ENCODE results near the gene RFK.

The RFK gene

DNA sequence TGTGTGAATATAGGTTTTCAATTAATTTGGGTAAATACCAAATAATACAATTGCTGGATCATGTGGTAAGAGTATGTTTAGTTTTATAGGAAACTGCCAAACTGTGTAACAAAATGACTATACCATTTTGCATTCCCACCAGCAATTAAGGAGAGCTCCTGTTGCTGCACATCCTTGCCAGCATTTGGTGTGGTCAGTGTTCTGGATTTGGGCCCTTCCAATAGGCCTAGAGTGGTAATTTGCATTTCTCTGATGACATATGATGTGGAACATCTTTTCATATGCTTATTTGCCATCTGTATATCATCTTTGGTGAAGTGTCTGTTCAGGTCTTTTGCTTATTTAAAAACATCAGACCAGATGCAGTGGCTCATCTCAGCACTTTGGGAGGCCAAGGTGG lies 11.6 kb upstream of the RFK start:
- no peak for DNase-seq

DNA sequence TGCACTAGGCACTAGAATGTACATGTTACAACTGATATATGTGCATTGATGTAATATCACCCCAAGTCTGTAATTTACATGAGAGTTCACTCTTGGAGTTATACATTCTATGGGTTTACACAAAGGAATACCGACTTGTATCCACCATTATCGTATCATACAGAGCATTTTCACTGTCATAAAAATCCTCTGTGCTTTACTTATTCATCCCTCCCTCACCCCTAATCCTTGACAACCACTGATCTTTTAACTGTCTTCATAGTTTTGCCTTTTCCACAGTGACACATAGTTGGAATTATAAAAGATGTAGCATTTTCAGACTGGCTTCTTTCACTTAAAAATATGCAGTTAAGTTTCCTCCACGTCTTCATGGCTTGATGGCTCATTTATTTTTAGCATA lies 11.1 kb upstream of the RFK start:
- DNase-seq: no peak

DNA sequence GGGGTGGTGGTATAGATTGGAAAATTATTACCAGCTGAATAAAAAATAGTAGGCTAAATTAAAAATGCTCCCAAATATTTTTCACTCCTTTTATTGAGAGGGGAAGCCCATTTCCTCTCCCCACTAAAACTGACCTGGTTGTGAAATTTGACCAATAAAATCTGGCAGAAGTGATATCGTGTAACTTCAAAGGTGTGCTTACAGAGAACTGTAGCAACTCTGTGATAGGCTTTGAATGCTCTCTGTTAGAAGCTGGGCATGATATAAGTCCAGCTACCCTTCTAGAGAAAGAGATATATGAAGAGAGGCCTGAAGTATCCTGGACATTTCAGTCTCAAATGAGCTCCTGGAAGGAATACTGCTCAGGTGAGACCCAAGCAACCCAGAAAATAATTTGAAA lies 10.2 kb upstream of the RFK start:
- no peak for DNase-seq

DNA sequence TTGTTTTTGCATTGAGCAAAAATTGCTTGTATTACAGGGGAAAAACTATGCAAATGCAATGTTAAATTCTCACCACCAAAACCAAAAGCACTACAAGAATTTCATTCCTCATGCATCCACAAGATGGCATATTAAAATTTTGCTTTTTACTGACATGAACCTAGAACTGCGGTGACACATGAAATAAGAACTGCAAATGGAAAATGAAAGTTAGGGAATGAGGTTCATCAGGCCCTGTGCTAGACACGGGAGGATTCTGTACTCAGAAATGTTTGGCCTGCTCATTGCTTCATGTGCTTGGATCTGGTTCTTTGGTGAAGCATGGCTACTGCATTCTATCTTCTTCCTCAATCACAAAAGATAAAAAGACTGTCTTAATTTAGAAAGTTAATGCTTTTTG lies 9.1 kb upstream of the RFK start:
- DNase-seq: peak; percentile 29 to 77

DNA sequence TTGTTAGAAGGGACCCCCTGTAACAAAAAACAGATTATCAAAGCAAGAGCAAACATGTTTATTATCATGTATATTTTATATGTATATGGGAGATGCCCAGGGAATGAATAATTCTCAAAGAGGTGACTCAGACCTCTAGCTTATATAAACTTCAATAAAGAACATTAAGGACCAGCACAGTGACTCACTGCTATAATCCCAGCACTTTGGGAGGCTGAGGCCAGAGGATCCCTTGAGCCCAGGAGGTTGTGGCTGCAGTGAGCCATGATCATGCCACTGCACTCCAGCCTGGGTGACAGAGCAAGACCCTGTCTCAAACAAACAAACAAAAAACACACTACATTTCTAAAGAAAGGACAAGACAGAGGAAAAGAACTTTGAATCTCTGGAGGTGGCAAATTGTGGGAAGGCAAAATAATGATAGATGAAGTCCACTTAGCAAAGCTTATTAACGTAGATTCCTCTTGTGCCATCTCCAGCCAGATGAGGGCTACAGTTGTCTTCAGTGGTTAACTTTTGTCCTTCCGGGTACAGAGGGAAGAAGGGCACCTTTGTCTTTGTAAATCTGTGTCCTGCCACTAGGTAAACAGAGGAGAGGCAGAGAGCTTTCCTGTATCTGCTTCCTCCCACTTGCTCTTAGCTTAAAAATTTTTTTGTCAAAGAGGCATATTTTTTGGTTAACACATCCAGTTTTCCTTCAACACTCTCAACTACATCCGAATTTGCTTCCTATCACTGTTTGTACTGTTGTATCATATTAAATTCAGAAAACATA lies 7.5 kb upstream of the RFK start:
- DNase-seq: no peak

DNA sequence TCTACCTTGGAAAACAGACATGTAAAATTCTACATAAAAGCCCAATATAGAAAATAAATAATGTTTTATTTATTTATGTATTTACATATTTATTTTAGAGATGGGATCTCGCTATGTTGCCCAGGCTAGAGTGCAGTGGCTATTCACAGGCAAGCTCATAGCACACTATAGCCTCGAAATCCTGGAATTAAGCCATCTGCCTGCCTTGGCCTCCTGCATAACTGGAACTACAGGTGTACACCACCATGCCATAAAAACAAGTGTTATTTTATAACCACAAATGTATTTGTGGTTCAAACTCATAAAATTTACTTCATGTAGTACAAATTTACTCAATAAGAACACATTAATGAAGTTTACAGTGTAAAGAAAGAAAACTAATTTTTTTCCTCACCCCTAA lies 7.0 kb upstream of the RFK start:
- DNase-seq: no peak

DNA sequence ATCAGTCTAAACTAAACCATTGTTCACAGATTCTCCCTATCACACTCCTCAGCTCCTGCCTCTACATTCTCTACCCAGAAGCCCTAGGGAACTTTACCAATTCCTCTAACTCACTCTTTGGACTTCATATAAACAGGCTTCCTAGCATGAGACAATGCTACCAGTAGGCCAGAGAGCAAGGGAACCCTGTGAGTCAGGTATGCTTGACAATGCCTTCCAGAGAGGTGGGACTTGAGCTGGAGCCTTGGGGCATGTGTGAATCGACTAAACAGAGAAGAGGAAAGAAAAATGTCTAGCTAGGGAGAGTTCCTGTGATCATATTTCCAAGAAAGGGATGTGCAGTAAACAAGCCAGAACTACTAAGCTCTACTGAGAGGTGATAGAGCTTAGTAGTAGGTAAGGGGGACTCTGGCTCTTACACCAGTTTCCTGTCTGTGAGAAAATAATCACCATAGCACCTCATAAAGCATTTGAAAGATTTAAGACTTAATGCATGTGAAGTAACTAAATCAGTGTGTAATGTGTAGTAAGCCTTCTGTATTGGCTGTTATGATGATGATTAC lies 6.4 kb upstream of the RFK start:
- no peak for DNase-seq

DNA sequence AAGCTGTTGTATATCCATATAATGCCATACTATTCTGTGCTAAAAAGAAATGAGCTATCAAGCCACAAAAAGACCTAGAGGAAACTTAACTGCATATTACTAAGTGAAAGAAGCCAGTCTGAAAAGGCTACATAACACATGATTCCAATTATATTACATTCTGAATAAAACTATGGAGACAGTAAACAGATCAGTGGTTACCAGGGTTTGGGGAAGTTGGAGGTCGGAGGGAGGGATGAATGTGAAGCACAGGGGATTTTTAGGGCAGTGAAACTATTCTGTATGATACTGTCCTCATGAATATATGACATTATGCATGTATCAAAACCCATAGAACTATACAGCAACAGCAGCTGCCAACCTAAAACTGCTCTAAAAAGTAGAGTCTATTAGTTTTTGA lies 5.6 kb upstream of the RFK start:
- no peak for DNase-seq

DNA sequence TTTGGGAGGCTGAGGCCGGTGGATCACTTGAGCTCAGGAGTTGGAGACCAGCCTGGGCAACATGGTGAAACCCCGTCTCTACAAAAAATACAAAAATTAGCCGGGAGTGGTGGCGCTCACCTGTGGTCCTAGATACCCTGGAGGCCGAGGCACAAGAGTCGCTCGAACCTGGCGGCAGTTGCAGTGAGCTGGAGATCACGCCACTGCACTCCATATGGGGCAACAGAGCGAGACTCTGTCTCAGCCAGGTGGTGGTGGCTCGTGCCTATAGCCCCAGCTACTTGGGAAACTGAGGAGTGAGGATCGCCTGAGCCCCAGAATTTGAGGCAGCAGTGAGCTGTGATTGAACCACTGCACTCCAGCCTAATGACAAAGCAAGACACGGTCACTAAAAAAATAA lies 2.4 kb upstream of the RFK start:
- no peak for DNase-seq

DNA sequence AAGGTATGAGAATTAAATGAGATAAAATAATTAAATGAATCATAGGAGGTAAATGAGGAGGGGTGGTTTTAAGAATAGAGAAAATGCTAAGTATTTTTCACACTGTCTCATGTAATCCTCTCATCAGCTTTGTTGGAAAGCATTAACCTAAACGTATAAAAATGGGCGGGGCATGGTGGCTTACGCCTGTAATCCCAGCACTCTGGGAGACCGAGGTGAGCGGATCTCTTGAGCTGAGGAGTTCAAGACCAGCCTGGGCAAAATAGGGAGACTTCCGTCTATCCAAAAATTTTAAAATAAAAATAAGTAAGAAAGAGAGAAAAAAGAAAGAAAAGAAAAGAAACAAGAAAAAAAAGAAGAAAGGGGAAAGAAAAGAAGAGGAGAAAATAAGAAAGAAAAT lies 1.9 kb upstream of the RFK start:
- DNase-seq: no peak

DNA sequence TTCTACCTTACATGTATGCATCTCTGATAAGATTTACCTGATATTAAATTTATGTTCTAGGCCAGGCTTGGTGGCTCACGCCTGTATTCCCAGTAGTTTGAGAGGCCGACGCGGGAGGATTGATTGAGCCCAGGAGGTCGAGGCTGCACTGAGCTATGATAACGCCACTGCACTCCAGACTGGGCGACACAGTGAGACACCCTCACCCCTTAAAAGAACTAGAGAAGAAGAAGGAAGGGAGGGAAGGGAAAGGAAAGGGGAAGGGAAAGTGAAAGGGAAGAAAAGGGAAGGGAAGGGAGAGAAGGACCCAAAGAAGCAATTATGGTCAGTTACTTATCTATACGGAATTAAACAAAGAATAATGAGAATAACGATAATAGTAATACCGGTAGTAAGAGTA lies 1.2 kb upstream of the RFK start:
- no peak for DNase-seq

DNA sequence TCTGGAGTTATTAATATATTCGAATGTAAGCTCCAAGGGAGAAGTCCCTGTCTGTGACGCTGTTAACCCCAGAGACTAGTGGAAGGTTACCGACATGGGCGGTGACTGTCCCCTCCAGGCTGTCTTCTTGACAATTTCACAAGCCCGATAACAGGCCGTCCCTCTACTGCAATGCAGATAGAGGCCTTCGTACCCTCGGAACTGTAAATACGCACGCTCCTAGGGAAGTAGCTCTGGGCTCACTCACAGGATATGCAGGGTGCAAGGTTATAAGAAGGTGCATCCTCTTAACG lies 680 bp upstream of the RFK start:
- DNase-seq: peak; percentile 29 to 84

DNA sequence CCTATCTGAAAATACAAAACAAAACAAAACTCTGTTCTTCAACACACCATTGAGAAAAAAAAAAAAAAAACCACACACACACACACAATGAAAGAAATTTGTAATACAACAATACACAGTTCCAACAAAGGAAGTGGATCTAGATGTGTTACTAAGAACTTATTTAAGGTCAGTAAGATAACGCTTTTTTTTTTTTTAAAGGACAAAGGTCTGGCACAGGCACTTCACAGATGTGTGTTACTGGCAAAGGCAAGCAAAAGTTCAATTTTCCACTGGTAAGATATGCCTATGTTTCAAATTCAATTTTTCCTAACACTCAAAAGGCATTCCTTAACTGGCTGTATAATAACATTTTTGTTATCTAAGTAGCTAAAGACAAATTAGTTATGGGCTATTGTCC lies 3.6 kb downstream of the RFK start:
- DNase-seq: no peak

DNA sequence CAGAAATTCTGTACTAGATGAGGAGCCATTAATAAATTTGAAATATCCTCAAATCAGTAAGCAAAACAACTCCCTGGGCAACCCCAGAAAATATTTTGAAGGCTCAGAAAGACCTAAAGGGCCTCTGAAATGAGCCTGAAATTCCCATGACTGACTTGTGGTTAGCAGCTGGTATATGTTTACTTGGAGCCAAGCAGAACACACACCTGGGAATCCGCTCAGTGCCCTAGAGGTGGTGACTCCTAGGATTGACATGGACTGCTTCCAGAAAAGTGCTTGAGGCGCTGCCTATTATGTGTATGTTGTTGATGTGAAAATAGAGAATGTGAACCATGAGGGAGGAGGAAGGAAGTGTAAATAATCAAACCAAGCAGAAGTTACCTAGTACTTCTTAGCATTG lies 14.7 kb downstream of the RFK start:
- DNase-seq: no peak

DNA sequence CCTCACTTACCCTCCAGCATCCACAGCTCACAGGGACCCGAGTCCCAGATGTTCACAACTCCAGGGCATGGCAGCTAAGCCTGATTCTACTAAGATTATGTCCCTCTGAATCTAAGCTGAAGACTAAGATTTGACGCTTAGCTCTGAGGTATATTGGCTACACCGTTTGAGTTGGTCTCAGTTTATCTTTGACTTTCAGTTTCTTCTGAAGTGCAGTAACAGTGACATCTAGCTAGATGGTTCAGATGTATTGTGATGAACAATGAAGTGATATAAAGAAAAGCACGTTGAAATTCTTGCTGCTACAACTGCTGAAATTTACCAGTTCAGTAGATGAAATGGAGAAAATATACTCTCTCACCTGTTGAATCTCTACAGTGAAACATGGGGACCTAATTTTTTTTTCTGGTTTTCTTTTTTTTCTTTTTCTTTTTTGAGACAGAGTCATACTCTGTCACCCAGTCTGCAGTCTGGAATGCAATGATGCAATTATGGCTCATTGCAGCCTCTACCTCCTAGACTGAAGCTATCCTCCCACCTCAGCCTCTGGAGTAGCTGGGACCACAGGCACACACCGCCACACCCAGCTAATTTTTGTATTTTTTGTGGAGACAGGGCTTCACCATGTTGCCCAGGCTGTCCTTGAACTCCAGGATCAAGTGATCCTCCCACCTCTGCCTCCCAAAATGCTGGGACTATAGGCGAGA lies 15.7 kb downstream of the RFK start:
- no peak for DNase-seq

DNA sequence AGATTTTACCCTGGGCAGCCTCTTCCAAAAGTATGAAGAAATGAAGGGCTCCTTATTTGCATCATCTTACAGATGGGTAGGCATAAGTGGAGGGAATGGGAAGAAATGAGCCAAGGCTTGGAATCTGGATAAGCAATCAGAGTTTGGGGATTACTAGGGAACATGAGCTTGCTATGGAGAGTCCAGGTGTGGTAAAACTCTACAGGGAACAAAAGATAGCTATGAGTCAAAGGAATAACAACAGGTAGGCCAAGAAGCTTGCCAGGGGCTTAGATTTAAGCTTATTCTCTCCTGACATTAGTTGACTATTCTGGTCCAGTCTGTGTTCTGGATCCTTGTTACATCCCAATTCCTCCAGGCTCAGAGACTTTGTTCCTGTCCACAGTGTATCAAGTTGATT lies 16.4 kb downstream of the RFK start:
- no peak for DNase-seq

DNA sequence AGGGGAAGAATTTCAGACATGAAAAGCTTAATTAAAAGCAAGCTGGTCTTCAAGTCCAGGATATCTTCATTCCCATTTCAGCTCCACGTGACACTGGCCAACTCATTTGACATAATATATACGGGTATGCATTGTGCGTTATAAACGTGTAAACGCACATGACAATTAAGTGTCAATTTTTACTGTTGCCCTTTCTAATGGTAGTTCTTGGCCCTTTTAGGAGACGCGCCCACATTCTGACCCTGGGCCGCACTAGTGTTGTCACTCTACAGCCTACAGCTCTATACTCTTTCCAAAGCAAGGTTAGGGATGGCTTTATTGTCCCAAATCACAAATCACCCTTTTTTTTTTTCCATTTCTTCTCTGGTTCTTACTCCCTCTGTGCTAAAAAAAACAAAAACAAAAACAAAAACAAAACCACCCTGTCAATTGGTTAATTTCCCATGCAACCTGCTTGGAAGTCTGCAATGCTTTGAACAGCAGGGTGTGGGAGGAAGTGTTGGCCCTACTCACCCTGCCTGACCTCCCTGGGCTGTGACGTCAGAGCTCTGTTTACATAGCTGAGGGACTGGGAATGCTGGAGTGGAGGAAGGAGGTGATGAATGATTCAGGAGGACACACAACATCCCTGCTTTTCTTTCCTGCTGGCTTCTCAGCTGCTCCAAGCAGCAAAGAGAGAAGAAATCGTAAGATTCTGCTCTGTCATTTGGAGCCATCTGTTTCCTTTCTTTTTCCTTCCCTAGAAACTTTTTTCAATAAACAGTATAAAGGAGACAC lies 19.3 kb downstream of the RFK start:
- peak in 1 of 2 experiments; percentile 40 for DNase-seq

DNA sequence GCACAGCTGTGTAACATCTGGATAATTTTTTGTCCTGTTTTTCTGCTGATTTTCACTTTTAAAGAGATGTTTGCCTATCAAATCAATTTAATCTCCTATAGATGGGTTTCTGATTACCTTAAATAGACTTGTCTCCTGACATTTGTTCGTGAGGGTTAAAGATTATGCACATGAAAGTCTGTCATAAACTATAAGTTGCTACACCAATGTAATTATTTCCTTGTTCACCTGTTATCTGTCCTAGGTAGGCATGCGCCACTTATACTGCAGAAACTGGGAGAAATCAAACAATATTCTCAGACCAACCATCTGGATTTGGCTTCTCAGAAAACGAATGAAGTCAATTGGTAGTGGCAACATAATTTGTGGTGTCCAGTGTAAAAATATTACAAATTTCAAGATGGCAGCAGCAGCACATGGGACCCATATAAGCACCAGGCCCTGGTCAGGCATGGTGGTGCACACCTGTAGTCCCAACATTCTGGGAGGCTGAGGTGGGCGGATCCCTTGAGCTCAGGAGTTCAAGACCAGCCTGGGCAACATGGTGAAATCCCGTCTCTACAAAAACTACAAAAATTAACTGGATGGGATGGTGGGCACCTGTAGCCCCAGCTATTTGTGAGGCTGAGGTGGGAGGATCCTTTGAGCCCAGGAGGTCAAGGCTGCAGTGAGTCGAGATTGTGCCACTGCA lies 20.3 kb downstream of the RFK start:
- DNase-seq: no peak

DNA sequence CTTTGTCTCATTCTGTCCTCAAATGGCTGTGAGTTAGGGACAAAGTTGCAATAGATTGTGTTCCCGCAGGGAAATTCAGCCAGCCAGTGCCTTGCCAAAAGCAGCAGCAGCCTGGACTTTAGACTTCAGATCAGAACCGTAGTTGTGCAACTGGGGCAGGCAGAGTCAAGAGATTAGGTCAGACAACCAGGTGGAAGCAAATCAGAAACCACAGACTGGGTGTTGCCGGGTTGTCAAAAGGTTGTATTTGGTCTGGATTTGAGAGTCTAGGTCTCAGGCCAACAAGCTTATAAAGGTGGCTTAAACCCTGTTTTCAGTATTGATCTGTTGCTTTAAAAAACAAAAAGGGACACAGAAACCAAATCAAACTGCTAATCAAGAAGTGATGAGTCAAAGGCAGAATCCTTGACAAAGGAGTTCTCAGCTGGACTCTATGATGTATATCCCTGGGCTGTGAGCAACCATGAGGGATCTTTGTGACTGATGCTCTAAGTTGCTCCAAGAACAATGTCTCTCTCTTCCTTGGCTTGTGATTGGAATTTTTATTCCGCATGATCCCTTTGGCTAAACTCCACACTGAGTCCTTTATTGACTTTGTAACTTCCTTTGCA lies 20.9 kb downstream of the RFK start:
- DNase-seq: no peak

DNA sequence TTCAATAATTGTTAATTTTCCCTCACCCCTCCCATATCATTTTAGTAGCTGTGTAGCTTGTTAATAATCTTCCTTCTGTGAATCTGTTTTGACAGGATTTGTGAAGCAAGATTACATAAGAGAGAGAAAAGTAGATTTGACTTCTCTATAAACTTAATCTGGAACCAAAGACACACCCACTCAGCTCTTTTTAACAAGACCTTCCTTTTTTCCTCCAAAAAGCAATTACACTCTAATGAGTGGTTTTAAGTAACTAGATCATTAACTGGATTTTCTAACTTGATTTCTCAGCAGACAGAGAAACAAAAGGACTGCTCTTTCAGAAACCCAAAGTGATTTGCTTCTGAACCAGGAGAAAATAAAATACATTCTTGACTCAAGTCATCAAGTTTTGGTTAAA lies 21.9 kb downstream of the RFK start:
- DNase-seq: no peak

DNA sequence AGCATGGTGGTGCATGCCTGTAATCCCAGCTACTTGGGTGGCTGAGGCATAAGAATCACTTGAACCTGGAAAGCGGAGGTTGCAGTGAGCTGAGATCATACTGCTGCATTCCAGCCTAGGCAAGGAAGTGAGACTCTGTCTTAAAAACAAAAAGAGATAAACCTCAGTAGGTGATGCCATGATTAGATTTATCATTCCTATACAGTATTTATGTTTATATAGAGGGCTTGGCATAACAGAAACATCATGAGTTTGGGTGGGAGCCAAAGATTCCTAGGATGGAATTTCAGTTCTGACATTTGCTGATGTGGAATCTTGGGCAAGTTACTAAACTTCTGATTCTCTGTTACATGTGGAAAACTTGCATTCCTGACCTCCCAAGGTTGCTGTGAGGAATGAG lies 22.3 kb downstream of the RFK start:
- DNase-seq: no peak

DNA sequence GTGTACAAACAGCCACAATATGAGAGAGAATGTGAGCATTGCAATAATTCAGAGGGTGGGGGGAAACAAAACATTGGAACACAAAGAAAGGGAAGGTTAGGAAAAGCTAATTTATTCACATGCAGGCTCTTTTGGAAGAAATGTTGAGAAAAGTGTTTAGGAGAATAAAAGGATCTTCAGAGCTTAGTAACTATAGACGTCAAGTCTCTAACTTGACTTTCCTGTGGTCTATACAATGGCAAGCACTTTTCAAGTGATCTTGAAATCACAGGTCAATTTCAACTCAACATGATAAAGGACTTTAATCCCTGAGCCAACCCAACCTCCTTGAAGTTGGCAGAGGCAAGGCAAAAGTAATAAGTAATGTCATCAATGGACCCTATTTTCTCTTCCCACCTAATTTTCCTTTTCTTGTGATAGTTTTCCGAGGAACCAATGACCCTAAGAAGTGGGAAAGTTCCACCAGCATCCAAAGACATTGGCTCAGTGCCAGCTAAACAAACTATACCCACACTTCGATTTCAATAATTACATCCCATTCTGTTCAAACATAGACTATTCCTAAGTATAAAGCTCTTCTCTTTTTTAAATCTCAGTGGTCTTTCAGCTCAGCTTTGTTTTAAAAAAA lies 23.7 kb downstream of the RFK start:
- DNase-seq: no peak
